ENCODE data around the gene MUC5B. TPM values are rescaled to one million over a fixed set of nuclear protein-coding genes. Genes with fewer than 3 reads are reported as not detected.
"Not testable (repeated sequence)": the region's sequence is repeated elsewhere in the genome, so short reads cannot be mapped to it uniquely, and the experiment has no call there.

MUC5B gene
- total RNA-seq, 1 experiment from 2014 or later, result not detected

DNA sequence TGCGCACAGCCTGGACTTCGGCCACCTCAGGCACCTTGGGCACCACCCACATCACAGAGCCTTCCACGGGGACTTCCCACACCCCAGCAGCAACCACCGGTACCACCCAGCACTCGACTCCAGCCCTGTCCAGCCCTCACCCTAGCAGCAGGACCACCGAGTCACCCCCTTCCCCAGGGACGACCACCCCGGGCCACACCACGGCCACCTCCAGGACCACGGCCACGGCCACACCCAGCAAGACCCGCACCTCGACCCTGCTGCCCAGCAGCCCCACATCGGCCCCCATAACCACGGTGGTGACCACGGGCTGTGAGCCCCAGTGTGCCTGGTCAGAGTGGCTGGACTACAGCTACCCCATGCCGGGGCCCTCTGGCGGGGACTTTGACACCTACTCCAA is 26.1 kb downstream of the MUC5B start:
- DNase-seq (ENCODE audit: low spot score), result not testable (repeated sequence)

DNA sequence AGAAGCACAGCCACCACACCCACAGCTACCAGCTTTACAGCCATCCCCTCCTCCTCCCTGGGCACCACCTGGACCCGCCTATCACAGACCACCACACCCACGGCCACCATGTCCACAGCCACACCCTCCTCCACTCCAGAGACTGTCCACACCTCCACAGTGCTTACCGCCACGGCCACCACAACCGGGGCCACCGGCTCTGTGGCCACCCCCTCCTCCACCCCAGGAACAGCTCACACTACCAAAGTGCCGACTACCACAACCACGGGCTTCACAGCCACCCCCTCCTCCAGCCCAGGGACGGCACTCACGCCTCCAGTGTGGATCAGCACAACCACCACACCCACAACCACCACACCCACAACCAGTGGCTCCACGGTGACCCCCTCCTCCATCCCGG is 27.5 kb downstream of the MUC5B start:
- CTCF ChIA-PET; H3K4me1 ChIP-seq (ENCODE audit: insufficient read depth, low read length, poor library complexity, severe bottlenecking); H3K9me3 ChIP-seq (ENCODE audit: low read depth, low read length, poor library complexity, severe bottlenecking); intact Hi-C loops (cut with micrococcal nuclease; ENCODE audit: unreplicated experiment); H3K27me3 ChIP-seq (replicated peaks; ENCODE audit: insufficient read depth, low read depth, low read length, poor library complexity); DNase-seq (ENCODE audit: low spot score); H3K36me3 ChIP-seq (ENCODE audit: insufficient read depth, low read length, poor library complexity, severe bottlenecking); BruUV-seq (replicated peaks); POLR2A ChIA-PET (ENCODE audit: low non-redundant PET); H3K4me3 ChIP-seq (ENCODE audit: low read depth, low read length, poor library complexity, severe bottlenecking); H3K27ac ChIP-seq (ENCODE audit: low read depth, low read length, poor library complexity, severe bottlenecking): not testable (repeated sequence)

More for the DNA sequence above, 26.1 kb downstream of the MUC5B start:
- H3K9me3 ChIP-seq (ENCODE audit: low read depth, low read length, poor library complexity, severe bottlenecking); H3K4me3 ChIP-seq (ENCODE audit: low read depth, low read length, poor library complexity, severe bottlenecking); H3K36me3 ChIP-seq (ENCODE audit: insufficient read depth, low read length, poor library complexity, severe bottlenecking); BruUV-seq (replicated peaks); intact Hi-C loops (cut with micrococcal nuclease; ENCODE audit: unreplicated experiment); POLR2A ChIA-PET (ENCODE audit: low non-redundant PET); H3K4me1 ChIP-seq (ENCODE audit: insufficient read depth, low read length, poor library complexity, severe bottlenecking); CTCF ChIA-PET; H3K27ac ChIP-seq (ENCODE audit: low read depth, low read length, poor library complexity, severe bottlenecking); H3K27me3 ChIP-seq (replicated peaks; ENCODE audit: insufficient read depth, low read depth, low read length, poor library complexity): not testable (repeated sequence)

GRCh38 chr11:1251236-1251770 is 28.4 kb downstream of the MUC5B start:
- CTCF ChIA-PET, result no interaction called here
- Histone ChIP-seq H3K27ac (ENCODE audit: low read depth, low read length, poor library complexity, severe bottlenecking) (no peak overlapping the region), H3K4me3 (ENCODE audit: low read depth, low read length, poor library complexity, severe bottlenecking) (no peak overlapping the region), H3K9me3 (ENCODE audit: low read depth, low read length, poor library complexity, severe bottlenecking) (no peaks in the 10 kb centered on the region), H3K36me3 (ENCODE audit: insufficient read depth, low read length, poor library complexity, severe bottlenecking) (no peaks in the 10 kb centered on the region), H3K27me3 (replicated peaks; ENCODE audit: insufficient read depth, low read depth, low read length, poor library complexity) (no peaks in the 10 kb centered on the region), H3K4me1 (ENCODE audit: insufficient read depth, low read length, poor library complexity, severe bottlenecking) (no peaks in the 10 kb centered on the region)
- no TSS peak for BruUV-seq (replicated peaks)
- no peak for TF ChIP-seq CTCF (conservative IDR thresholded peaks at IDR 0.05; ENCODE audit: low read depth, low read length)
- TF ChIP-seq EZH2 (IDR thresholded peaks at IDR 0.05; ENCODE audit: borderline replicate concordance, low read depth, low read length, poor library complexity, severe bottlenecking), result no peak
- POLR2A ChIA-PET (ENCODE audit: low non-redundant PET), result no interaction called here
- intact Hi-C loops (cut with micrococcal nuclease; ENCODE audit: unreplicated experiment), result no loop called here
- no peak for DNase-seq (ENCODE audit: low spot score)

DNA sequence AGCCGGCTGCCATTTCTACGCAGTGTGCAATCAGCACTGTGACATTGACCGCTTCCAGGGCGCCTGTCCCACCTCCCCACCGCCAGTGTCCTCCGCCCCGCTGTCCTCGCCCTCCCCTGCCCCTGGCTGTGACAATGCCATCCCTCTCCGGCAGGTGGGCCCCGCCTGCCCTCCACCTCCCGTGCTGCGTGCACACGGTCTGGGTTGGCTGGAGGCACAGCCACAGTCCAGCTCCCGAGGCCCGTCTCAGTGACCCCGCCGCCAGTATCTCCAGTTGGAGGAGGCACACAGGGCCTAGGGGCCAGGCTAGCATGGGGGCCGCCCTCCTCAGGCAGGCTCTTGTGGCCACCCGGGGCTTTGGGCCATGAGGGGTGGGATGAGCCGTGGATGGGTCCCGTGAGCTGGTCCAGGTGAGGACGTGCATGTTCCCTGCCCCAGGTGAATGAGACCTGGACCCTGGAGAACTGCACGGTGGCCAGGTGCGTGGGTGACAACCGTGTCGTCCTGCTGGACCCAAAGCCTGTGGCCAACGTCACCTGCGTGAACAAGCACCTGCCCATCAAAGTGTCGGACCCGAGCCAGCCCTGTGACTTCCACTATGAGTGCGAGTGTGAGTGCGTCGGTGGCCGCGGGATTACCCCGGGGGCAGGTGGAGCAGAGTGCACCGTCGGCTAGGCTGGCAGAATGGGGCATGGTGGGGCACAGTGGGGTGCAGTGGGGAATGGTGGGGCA is 29.7 kb downstream of the MUC5B start:
- BruUV-seq (replicated peaks), result no TSS peak
- TF ChIP-seq CTCF (conservative IDR thresholded peaks at IDR 0.05; ENCODE audit: low read depth, low read length) (no peak), EZH2 (IDR thresholded peaks at IDR 0.05; ENCODE audit: borderline replicate concordance, low read depth, low read length, poor library complexity, severe bottlenecking) (no peak)
- POLR2A ChIA-PET (ENCODE audit: low non-redundant PET), result no interaction called here
- Histone ChIP-seq H3K27me3 (replicated peaks; ENCODE audit: insufficient read depth, low read depth, low read length, poor library complexity) (no peaks in the 10 kb centered on the region), H3K4me1 (ENCODE audit: insufficient read depth, low read length, poor library complexity, severe bottlenecking) (no peaks in the 10 kb centered on the region), H3K36me3 (ENCODE audit: insufficient read depth, low read length, poor library complexity, severe bottlenecking) (no peaks in the 10 kb centered on the region), H3K4me3 (ENCODE audit: low read depth, low read length, poor library complexity, severe bottlenecking) (no peak overlapping the region), H3K27ac (ENCODE audit: low read depth, low read length, poor library complexity, severe bottlenecking) (no peak overlapping the region), H3K9me3 (ENCODE audit: low read depth, low read length, poor library complexity, severe bottlenecking) (no peaks in the 10 kb centered on the region)
- intact Hi-C loops (cut with micrococcal nuclease; ENCODE audit: unreplicated experiment), result no loop called here
- CTCF ChIA-PET, result no interaction called here
- DNase-seq (ENCODE audit: low spot score), result no peak
